SK-N-SH treated with all-trans-retinoic acid at 6 μM for 48 hours (cell line): ENCODE results near the gene ZEB1.

Experiments
- OSR1 ChIP-seq: fragments of 250-450 bp; sonication (Bioruptor Pico); IDR thresholded peaks from 2 replicates; pipeline ENCODE4 v1.8.0; 2022; ENCODE audit warnings: moderate library complexity, mild to moderate bottlenecking, inconsistent platforms
- RARB ChIP-seq: fragments of 250-450 bp; sonication (Bioruptor Pico); IDR thresholded peaks from 2 replicates; pipeline ENCODE4 v1.8.0; 2021; ENCODE audit warnings: mild to moderate bottlenecking, moderate library complexity
- ZNF565 ChIP-seq: fragments of 450-650 bp; formaldehyde crosslinking; conservative IDR thresholded peaks from 2 replicates; pipeline ENCODE4 v1.5.0; 2020; ENCODE audit warnings: low read depth, mild to moderate bottlenecking, moderate library complexity
- TF ChIP-seq, protein P1 (sequence below): fragments of 250-450 bp; sonication (Bioruptor Pico); IDR thresholded peaks from 2 replicates; pipeline ENCODE4 v1.8.0; 2020; ENCODE audit warnings: mild to moderate bottlenecking, moderate library complexity, borderline replicate concordance
- TF ChIP-seq, protein P2 (sequence below): fragments of 250-450 bp; sonication (Bioruptor Pico); IDR thresholded peaks from 2 replicates; pipeline ENCODE4 v1.5.1; 2020; ENCODE audit warnings: low read depth, mild to moderate bottlenecking, moderate library complexity

DNA sequence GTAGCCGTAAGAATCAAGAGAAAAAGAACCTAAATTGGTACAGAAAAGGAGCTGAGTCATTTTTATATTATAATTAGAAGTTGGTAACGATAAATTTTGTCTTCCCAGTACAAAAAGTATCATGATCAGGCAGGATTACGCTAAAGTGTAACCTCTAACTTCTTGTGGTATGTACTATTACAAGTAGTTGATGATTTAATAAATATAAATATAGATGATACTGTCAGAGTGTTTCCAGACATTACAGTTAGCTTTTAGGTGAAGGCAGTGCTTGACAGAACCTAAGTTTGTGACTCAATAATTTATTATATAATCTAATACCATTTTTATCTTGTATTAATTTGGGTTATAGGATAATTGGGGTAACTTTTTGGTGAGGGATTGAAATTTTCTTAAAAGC lies 53.4 kb downstream of the ZEB1 start:
- TF ChIP-seq, protein P1, sequence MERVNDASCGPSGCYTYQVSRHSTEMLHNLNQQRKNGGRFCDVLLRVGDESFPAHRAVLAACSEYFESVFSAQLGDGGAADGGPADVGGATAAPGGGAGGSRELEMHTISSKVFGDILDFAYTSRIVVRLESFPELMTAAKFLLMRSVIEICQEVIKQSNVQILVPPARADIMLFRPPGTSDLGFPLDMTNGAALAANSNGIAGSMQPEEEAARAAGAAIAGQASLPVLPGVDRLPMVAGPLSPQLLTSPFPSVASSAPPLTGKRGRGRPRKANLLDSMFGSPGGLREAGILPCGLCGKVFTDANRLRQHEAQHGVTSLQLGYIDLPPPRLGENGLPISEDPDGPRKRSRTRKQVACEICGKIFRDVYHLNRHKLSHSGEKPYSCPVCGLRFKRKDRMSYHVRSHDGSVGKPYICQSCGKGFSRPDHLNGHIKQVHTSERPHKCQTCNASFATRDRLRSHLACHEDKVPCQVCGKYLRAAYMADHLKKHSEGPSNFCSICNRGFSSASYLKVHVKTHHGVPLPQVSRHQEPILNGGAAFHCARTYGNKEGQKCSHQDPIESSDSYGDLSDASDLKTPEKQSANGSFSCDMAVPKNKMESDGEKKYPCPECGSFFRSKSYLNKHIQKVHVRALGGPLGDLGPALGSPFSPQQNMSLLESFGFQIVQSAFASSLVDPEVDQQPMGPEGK (CRISPR knock-in tag) = no peak
- TF ChIP-seq OSR1 (CRISPR knock-in tag) (no peak), ZNF565 (CRISPR knock-in tag) (no peak), RARB (no peak)
- TF ChIP-seq, protein P2, sequence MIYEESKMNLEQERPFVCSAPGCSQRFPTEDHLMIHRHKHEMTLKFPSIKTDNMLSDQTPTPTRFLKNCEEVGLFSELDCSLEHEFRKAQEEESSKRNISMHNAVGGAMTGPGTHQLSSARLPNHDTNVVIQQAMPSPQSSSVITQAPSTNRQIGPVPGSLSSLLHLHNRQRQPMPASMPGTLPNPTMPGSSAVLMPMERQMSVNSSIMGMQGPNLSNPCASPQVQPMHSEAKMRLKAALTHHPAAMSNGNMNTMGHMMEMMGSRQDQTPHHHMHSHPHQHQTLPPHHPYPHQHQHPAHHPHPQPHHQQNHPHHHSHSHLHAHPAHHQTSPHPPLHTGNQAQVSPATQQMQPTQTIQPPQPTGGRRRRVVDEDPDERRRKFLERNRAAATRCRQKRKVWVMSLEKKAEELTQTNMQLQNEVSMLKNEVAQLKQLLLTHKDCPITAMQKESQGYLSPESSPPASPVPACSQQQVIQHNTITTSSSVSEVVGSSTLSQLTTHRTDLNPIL = no peak
